ENCODE results near the gene ELOVL7. TPM values are rescaled to one million over a fixed set of nuclear protein-coding genes. Genes with fewer than 3 reads are reported as not detected.
"Not testable (repeated sequence)": the region's sequence is repeated elsewhere in the genome, so short reads cannot be mapped to it uniquely, and the experiment has no call there.

Gene ELOVL7
- total and polyA plus RNA-seq, 2 donors, result 2.6 to 3.3 TPM

- WGBS, result 89% methylated on average over 2 of the region's 2 CpGs
- no peaks in the 10 kb centered on the region for H3K4me1 ChIP-seq (ENCODE audit: insufficient read depth)
- no peaks in the 10 kb centered on the region for H3K36me3 ChIP-seq (ENCODE audit: insufficient read depth)
- H3K4me3 ChIP-seq (ENCODE audit: low read depth, low read length), result no peak overlapping the region
- H3K27ac ChIP-seq (ENCODE audit: low read depth), result no peak overlapping the region
- no peak for DNase-seq (ENCODE audit: extremely low spot score)
Observed at GRCh38 chr5:60740322-60740721, 103.7 kb downstream of the ELOVL7 start.

- H3K4me3 ChIP-seq (ENCODE audit: low read depth, low read length), result no peak overlapping the region
- DNase-seq (ENCODE audit: extremely low spot score), result no peak
- H3K36me3 ChIP-seq (ENCODE audit: insufficient read depth), result no peaks in the 10 kb centered on the region
- H3K4me1 ChIP-seq (ENCODE audit: insufficient read depth), result no peaks in the 10 kb centered on the region
- 69% methylated on average over 3 of the region's 3 CpGs for WGBS
- no peak overlapping the region for H3K27ac ChIP-seq (ENCODE audit: low read depth)
Observed at GRCh38 chr5:60738933-60739332, 105.1 kb downstream of the ELOVL7 start.

GRCh38 chr5:60738461-60738860 is 105.6 kb downstream of the ELOVL7 start:
- H3K4me3 ChIP-seq (ENCODE audit: low read depth, low read length), result no peak overlapping the region
- H3K4me1 ChIP-seq (ENCODE audit: insufficient read depth), result no peaks in the 10 kb centered on the region
- WGBS, result 81% methylated on average over 4 of the region's 4 CpGs
- H3K27ac ChIP-seq (ENCODE audit: low read depth), result no peak overlapping the region
- no peak for DNase-seq (ENCODE audit: extremely low spot score)
- no peaks in the 10 kb centered on the region for H3K36me3 ChIP-seq (ENCODE audit: insufficient read depth)

GRCh38 chr5:60730858-60731257 is 113.2 kb downstream of the ELOVL7 start:
- DNase-seq (ENCODE audit: extremely low spot score); H3K4me1 ChIP-seq (ENCODE audit: insufficient read depth); H3K27ac ChIP-seq (ENCODE audit: low read depth); H3K4me3 ChIP-seq (ENCODE audit: low read depth, low read length); H3K36me3 ChIP-seq (ENCODE audit: insufficient read depth): not testable (repeated sequence)

- no peak for DNase-seq (ENCODE audit: extremely low spot score)
- 92% methylated on average over 1 of the region's 1 CpG for WGBS
Observed at GRCh38 chr5:60727033-60727679, 116.9 kb downstream of the ELOVL7 start.

GRCh38 chr5:60724126-60724525 is 119.9 kb downstream of the ELOVL7 start:
- no peaks in the 10 kb centered on the region for H3K4me1 ChIP-seq (ENCODE audit: insufficient read depth)
- no peak overlapping the region for H3K27ac ChIP-seq (ENCODE audit: low read depth)
- H3K4me3 ChIP-seq (ENCODE audit: low read depth, low read length), result no peak overlapping the region
- WGBS, result 73% methylated on average over 2 of the region's 2 CpGs
- no peaks in the 10 kb centered on the region for H3K36me3 ChIP-seq (ENCODE audit: insufficient read depth)
- no peak for DNase-seq (ENCODE audit: extremely low spot score)

More at GRCh38 chr5:60727033-60727679, 116.9 kb downstream of the ELOVL7 start:
- H3K27ac ChIP-seq (ENCODE audit: low read depth), result no peak overlapping the region
- no peak overlapping the region for H3K4me3 ChIP-seq (ENCODE audit: low read depth, low read length)
- no peaks in the 10 kb centered on the region for H3K4me1 ChIP-seq (ENCODE audit: insufficient read depth)
- H3K36me3 ChIP-seq (ENCODE audit: insufficient read depth), result no peaks in the 10 kb centered on the region

- WGBS, result 77% methylated on average over 6 of the region's 6 CpGs
- H3K27ac ChIP-seq (ENCODE audit: low read depth), result no peak overlapping the region
- H3K4me1 ChIP-seq (ENCODE audit: insufficient read depth), result no peaks in the 10 kb centered on the region
- no peak overlapping the region for H3K4me3 ChIP-seq (ENCODE audit: low read depth, low read length)
- DNase-seq (ENCODE audit: extremely low spot score), result no peak
- no peaks in the 10 kb centered on the region for H3K36me3 ChIP-seq (ENCODE audit: insufficient read depth)
Observed at GRCh38 chr5:60722416-60722815, 121.7 kb downstream of the ELOVL7 start.

- no peak for DNase-seq (ENCODE audit: extremely low spot score)
- Histone ChIP-seq H3K4me1 (ENCODE audit: insufficient read depth) (no peaks in the 10 kb centered on the region), H3K36me3 (ENCODE audit: insufficient read depth) (no peaks in the 10 kb centered on the region), H3K27ac (ENCODE audit: low read depth) (no peak overlapping the region), H3K4me3 (ENCODE audit: low read depth, low read length) (no peak overlapping the region)
Observed at GRCh38 chr5:60719329-60719728, 124.7 kb downstream of the ELOVL7 start.

- Histone ChIP-seq H3K36me3 (ENCODE audit: insufficient read depth) (no peaks in the 10 kb centered on the region), H3K27ac (ENCODE audit: low read depth) (no peak overlapping the region), H3K4me3 (ENCODE audit: low read depth, low read length) (no peak overlapping the region), H3K4me1 (ENCODE audit: insufficient read depth) (no peaks in the 10 kb centered on the region)
- DNase-seq (ENCODE audit: extremely low spot score), result no peak
- WGBS, result 85% methylated on average over 3 of the region's 3 CpGs
Observed at GRCh38 chr5:60718166-60718892, 125.7 kb downstream of the ELOVL7 start.

- 49% methylated on average over 3 of the region's 3 CpGs for WGBS
- not testable (repeated sequence) for H3K4me3 ChIP-seq (ENCODE audit: low read depth, low read length)
Observed at GRCh38 chr5:60715201-60715928, 128.7 kb downstream of the ELOVL7 start.

GRCh38 chr5:60712950-60713349 is 131.1 kb downstream of the ELOVL7 start:
- Histone ChIP-seq H3K36me3 (ENCODE audit: insufficient read depth) (no peaks in the 10 kb centered on the region), H3K4me1 (ENCODE audit: insufficient read depth) (no peaks in the 10 kb centered on the region), H3K4me3 (ENCODE audit: low read depth, low read length) (no peak overlapping the region), H3K27ac (ENCODE audit: low read depth) (no peak overlapping the region)
- 91% methylated on average over 5 of the region's 5 CpGs for WGBS
- DNase-seq (ENCODE audit: extremely low spot score), result no peak

More at GRCh38 chr5:60715201-60715928, 128.7 kb downstream of the ELOVL7 start:
- H3K4me1 ChIP-seq (ENCODE audit: insufficient read depth); H3K27ac ChIP-seq (ENCODE audit: low read depth); H3K36me3 ChIP-seq (ENCODE audit: insufficient read depth); DNase-seq (ENCODE audit: extremely low spot score): not testable (repeated sequence)

- 80% methylated on average over 3 of the region's 3 CpGs for WGBS
Observed at GRCh38 chr5:60711892-60712291, 132.2 kb downstream of the ELOVL7 start.

GRCh38 chr5:60710362-60710761 is 133.7 kb downstream of the ELOVL7 start:
- Histone ChIP-seq H3K36me3 (ENCODE audit: insufficient read depth) (no peaks in the 10 kb centered on the region), H3K27ac (ENCODE audit: low read depth) (no peak overlapping the region), H3K4me3 (ENCODE audit: low read depth, low read length) (no peak overlapping the region), H3K4me1 (ENCODE audit: insufficient read depth) (no peaks in the 10 kb centered on the region)
- WGBS, result 57% methylated on average over 3 of the region's 3 CpGs
- no peak for DNase-seq (ENCODE audit: extremely low spot score)

More at GRCh38 chr5:60711892-60712291, 132.2 kb downstream of the ELOVL7 start:
- not testable (repeated sequence) for H3K4me1 ChIP-seq (ENCODE audit: insufficient read depth); DNase-seq (ENCODE audit: extremely low spot score); H3K27ac ChIP-seq (ENCODE audit: low read depth); H3K36me3 ChIP-seq (ENCODE audit: insufficient read depth); H3K4me3 ChIP-seq (ENCODE audit: low read depth, low read length)

- no peaks in the 10 kb centered on the region for H3K36me3 ChIP-seq (ENCODE audit: insufficient read depth)
- DNase-seq (ENCODE audit: extremely low spot score), result no peak
- no peak overlapping the region for H3K27ac ChIP-seq (ENCODE audit: low read depth)
- no peak overlapping the region for H3K4me3 ChIP-seq (ENCODE audit: low read depth, low read length)
- no peaks in the 10 kb centered on the region for H3K4me1 ChIP-seq (ENCODE audit: insufficient read depth)
Observed at GRCh38 chr5:60705144-60705543, 138.9 kb downstream of the ELOVL7 start.
